Thyroid gland (tissue), 4 donors: ENCODE results near the gene ACKR4.

ENCODE experiments used
- POLR2A ChIP-seq, 2 donors: fragments of 450-650 bp; IDR thresholded peaks; one replicate each; pipeline ENCODE4 v1.6.1; 2017; ENCODE audit warnings: antibody characterized with exemption in 2 of 2, mild to moderate bottlenecking in 2 of 2, moderate library complexity in 1 of 2
- TF ChIP-seq, protein P1 (sequence below), 6 experiments: fragments of 200-600 bp in 3 of 6; fragments of 450-650 bp in 3 of 6; sonication (generic) in 3 of 6; IDR thresholded peaks; one replicate each; pipeline ENCODE4 v1.5.1; 2016 to 2019; ENCODE audit warnings: antibody characterized with exemption in 6 of 6, mild to moderate bottlenecking in 2 of 6, inconsistent platforms in 1 of 6, moderate library complexity in 1 of 6

DNA sequence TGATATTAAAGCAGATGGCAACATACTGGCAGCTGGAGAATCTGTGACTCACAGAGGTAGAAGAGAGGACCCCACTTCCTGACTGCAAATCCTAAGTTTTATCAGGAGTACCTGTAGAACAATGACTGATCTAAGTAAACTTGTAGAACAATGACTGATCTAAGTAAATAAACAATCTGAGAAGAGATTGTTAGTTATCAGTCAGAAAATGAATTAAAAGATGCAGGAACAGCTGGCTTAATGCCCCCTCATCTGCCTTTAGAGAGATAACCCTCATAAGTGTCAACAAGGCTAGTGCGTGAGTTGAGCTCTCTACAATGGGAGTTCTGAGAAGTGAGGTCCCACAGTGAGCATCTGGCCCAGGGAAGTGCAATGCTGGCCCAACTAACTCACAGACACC, 48.0 kb downstream of the ACKR4 start:
- TF ChIP-seq, protein P1, sequence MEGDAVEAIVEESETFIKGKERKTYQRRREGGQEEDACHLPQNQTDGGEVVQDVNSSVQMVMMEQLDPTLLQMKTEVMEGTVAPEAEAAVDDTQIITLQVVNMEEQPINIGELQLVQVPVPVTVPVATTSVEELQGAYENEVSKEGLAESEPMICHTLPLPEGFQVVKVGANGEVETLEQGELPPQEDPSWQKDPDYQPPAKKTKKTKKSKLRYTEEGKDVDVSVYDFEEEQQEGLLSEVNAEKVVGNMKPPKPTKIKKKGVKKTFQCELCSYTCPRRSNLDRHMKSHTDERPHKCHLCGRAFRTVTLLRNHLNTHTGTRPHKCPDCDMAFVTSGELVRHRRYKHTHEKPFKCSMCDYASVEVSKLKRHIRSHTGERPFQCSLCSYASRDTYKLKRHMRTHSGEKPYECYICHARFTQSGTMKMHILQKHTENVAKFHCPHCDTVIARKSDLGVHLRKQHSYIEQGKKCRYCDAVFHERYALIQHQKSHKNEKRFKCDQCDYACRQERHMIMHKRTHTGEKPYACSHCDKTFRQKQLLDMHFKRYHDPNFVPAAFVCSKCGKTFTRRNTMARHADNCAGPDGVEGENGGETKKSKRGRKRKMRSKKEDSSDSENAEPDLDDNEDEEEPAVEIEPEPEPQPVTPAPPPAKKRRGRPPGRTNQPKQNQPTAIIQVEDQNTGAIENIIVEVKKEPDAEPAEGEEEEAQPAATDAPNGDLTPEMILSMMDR (IDR thresholded peaks at IDR 0.05): no peak
- TF ChIP-seq POLR2A (IDR thresholded peaks at IDR 0.05): no peak
